ENCODE data around the gene LPCAT2.

LPCAT2 gene

DNA sequence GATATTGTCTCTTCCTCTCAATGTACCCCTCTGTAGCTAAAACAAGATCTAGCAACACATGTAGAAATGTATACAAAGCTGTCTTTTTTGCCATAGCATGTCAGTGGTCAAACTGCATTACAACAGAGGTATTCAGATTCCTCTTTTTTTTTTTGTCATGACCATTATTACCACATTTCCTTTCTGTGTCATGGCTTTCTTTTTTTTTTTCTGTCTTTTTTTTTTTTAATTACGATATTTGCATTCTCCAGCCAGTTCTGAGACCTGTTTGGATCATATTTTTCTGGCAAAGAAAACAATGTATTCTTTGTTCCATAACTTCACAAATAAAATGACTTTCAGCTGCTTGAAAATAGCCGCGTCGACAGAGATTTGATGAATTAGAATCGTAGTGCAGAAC, 30.2 kb downstream of the LPCAT2 start:
- DNase-seq (ENCODE audit: low spot score) = no peak
- H3K27ac ChIP-seq = no peak overlapping the region
- CTCF ChIA-PET = interaction anchor here (0.6 to 3.5 kb wide), 2 partner anchors 74 to 98 kb away, joined by 3 to 11 read pairs; no protein-coding TSS in a partner anchor
- POLR2A ChIA-PET (ENCODE audit: low non-redundant PET) = no interaction called here
- TF ChIP-seq, protein P1, sequence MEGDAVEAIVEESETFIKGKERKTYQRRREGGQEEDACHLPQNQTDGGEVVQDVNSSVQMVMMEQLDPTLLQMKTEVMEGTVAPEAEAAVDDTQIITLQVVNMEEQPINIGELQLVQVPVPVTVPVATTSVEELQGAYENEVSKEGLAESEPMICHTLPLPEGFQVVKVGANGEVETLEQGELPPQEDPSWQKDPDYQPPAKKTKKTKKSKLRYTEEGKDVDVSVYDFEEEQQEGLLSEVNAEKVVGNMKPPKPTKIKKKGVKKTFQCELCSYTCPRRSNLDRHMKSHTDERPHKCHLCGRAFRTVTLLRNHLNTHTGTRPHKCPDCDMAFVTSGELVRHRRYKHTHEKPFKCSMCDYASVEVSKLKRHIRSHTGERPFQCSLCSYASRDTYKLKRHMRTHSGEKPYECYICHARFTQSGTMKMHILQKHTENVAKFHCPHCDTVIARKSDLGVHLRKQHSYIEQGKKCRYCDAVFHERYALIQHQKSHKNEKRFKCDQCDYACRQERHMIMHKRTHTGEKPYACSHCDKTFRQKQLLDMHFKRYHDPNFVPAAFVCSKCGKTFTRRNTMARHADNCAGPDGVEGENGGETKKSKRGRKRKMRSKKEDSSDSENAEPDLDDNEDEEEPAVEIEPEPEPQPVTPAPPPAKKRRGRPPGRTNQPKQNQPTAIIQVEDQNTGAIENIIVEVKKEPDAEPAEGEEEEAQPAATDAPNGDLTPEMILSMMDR (conservative IDR thresholded peaks at IDR 0.05; ENCODE audit: low read depth) = no peak

DNA sequence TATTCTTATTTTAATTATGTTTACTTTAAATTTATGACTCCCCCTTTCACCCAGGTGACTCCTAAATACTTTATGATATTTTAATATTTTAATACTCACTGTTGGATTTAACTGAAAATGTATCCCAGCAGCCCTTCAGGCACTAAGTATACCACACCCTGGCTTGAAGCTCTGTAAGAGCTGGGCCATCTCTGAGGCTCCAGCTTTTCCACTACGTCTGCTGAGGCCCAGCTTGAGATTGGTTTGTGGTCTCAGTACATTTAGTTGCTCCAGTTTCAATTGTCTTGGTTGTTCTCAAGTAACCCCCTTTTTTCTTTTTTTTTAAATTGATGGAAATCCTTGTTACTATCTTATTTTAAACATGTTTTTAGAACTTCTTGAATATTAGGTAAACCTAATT, 30.6 kb downstream of the LPCAT2 start:
- POLR2A ChIA-PET (ENCODE audit: low non-redundant PET) = no interaction called here

DNA sequence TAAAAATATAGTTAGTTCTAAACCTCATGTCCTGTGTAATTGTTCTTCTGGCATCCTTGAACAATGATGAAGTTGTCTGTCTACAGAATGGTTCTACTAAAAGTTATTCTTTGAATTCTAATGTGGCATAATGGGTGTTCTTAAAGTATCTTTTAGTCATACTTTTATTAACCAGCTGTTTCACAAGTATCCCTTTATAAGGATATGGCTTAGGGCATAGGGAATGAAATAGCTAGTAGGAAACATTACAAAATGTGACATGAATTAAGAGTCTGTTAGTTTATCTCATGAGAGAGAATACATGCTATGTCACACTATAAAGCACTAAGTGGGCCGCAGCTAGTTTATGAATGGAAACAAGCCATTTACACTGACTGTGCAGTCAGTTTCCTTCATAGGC, 31.3 kb downstream of the LPCAT2 start:
- no peak overlapping the region for H3K27ac ChIP-seq
- POLR2A ChIA-PET (ENCODE audit: low non-redundant PET) = no interaction called here
- no peak for DNase-seq (ENCODE audit: low spot score)
- CTCF ChIA-PET = interaction anchor here (0.6 to 0.7 kb wide), 2 partner anchors 179 to 294 kb away, joined by 3 read pairs; no protein-coding TSS in a partner anchor
- TF ChIP-seq, protein P1 (conservative IDR thresholded peaks at IDR 0.05; ENCODE audit: low read depth) = no peak

More for the DNA sequence above, 30.6 kb downstream of the LPCAT2 start:
- DNase-seq (ENCODE audit: low spot score) = no peak
- H3K27ac ChIP-seq = no peak overlapping the region
- CTCF ChIA-PET = interaction anchor here (0.6 to 3.5 kb wide), 2 partner anchors 74 to 99 kb away, joined by 3 to 11 read pairs; no protein-coding TSS in a partner anchor
- TF ChIP-seq, protein P1 (conservative IDR thresholded peaks at IDR 0.05; ENCODE audit: low read depth) = no peak

DNA sequence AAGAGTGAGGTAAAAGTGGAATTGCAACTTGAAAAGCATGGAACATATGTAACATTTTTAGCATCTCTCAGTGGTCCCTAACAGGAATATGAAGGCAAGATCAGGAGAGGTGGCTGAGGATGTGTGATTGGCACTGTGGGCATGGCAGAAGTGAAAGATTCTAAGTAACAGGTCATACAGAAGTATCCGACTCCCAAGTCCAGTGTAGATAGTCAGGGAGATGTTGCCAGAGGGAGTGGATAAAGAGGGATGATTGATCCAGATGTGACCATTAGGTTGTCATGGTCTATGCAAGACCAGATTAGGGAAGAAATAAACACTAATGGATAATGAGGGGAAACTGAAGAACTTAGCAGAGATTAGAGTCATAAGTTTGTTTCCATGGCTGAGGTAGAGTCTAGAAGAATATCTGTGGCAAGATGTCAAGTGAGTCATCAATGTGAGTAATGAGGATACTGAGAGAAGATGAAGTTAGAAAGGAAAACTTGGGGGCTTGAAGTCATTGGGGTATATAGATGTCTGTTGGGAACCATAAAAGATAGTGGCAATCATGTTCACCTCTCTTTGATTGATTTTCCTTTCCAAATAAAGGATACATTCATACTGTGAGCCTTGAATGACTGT, 33.7 kb downstream of the LPCAT2 start:
- DNase-seq (ENCODE audit: low spot score) = peak; percentile 23
- ChIA-PET CTCF (interaction anchor here (0.7 kb wide), 1 partner anchor 34 kb away, joined by 3 read pairs; no protein-coding TSS in a partner anchor), POLR2A (ENCODE audit: low non-redundant PET) (no interaction called here)
- TF ChIP-seq, protein P1 (conservative IDR thresholded peaks at IDR 0.05; ENCODE audit: low read depth) = no peak
- H3K27ac ChIP-seq = no peak overlapping the region

DNA sequence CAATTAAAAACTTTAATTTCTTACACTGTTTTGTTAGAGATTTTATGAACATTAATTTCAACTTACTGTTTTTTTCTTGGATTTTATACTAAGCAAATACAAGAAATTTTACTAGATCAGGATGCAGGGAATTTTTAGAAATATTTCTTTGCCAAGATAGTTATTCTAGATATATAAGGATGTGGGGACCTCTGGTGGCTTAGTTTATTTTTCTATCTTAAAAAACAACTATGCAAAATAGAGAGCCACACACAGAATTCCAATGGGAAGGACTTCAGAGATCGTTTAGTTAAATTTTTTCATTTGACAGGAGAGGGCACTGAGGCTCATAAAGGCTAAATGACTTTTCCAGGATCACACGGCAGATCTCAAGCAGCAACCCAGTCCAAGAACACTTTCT, 34.6 kb downstream of the LPCAT2 start:
- POLR2A ChIA-PET (ENCODE audit: low non-redundant PET) = no interaction called here
- H3K27ac ChIP-seq = no peak overlapping the region
- CTCF ChIA-PET = interaction anchor here (0.6 to 3.2 kb wide), 4 partner anchors 11 to 84 kb away, joined by 3 to 26 read pairs (median 3); no protein-coding TSS in a partner anchor
- DNase-seq (ENCODE audit: low spot score) = no peak
- TF ChIP-seq, protein P1 (conservative IDR thresholded peaks at IDR 0.05; ENCODE audit: low read depth) = peak; percentile 33

DNA sequence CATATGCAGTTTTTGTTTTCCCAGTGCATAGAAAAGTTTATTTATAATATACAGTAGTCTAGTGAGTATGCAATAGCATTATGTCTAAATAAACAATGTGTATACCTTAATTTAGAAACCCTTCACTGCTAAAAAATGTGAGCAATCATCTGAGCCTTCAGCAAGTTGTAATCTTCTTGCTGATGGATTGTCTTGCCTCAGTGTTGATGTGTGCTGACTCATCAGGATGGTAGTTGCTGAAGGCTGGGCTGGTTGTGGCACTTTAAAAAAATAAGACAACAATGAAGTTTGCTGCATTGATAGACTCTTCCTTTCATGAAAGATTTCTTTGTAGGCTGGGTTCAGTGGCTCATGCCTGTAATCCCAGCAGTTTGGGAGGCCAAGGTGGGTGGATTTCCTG, 43.7 kb downstream of the LPCAT2 start:
- TF ChIP-seq, protein P1 (conservative IDR thresholded peaks at IDR 0.05; ENCODE audit: low read depth) = no peak
- peak overlapping the region; percentile 75 for H3K27ac ChIP-seq
- POLR2A ChIA-PET (ENCODE audit: low non-redundant PET) = no interaction called here
- CTCF ChIA-PET = no interaction called here
- peak; percentile 44 for DNase-seq (ENCODE audit: low spot score)
